HL-60 (cell line): Measurements from ENCODE around the gene CCDC6.

Source experiments
- DNase-seq, 2 experiments: peaks; one replicate each; pipeline ENCODE4 v3.0.0-alpha.2; 2010 to 2020; ENCODE audit warnings: low read depth in 1 of 2, low spot score in 1 of 2
- H3K27ac ChIP-seq: fragments of 250-450 bp; sonication (Bioruptor Pico); replicated peaks from 2 replicates; pipeline ENCODE4 v1.5.1; 2020; ENCODE audit warnings: mild to moderate bottlenecking, moderate library complexity
- H3K27me3 ChIP-seq: fragments of 250-450 bp; sonication (Bioruptor Pico); 2 replicates; pipeline ENCODE4 v1.5.1; 2021; ENCODE audit warnings: mild to moderate bottlenecking, moderate library complexity; ENCODE audit not compliant: insufficient read depth, poor library complexity, severe bottlenecking
- H3K4me3 ChIP-seq: replicated peaks from 2 replicates; pipeline ENCODE4 v1.5.1; 2011; ENCODE audit warnings: mild to moderate bottlenecking, control low read depth, low read length; ENCODE audit not compliant: insufficient read depth
- CTCF ChIP-seq: IDR thresholded peaks from one replicate; pipeline ENCODE4 v1.5.1; 2011; ENCODE audit warnings: low read length, control low read depth, inconsistent platforms; ENCODE audit not compliant: insufficient read depth
- GABPA ChIP-seq: IDR thresholded peaks from 2 replicates; pipeline ENCODE4 v1.6.1; 2012; ENCODE audit warnings: low read depth
- POLR2AphosphoS5 ChIP-seq: IDR thresholded peaks from 2 replicates; pipeline ENCODE4 v1.6.1; 2012; ENCODE audit warnings: low read depth
- REST ChIP-seq: IDR thresholded peaks from 2 replicates; pipeline ENCODE4 v1.6.1; 2012; ENCODE audit warnings: low read depth; ENCODE audit not compliant: insufficient replicate concordance
- SPI1 ChIP-seq: IDR thresholded peaks from 2 replicates; pipeline ENCODE4 v1.6.1; 2012; ENCODE audit warnings: low read depth, mild to moderate bottlenecking, borderline replicate concordance

CCDC6 gene

DNA sequence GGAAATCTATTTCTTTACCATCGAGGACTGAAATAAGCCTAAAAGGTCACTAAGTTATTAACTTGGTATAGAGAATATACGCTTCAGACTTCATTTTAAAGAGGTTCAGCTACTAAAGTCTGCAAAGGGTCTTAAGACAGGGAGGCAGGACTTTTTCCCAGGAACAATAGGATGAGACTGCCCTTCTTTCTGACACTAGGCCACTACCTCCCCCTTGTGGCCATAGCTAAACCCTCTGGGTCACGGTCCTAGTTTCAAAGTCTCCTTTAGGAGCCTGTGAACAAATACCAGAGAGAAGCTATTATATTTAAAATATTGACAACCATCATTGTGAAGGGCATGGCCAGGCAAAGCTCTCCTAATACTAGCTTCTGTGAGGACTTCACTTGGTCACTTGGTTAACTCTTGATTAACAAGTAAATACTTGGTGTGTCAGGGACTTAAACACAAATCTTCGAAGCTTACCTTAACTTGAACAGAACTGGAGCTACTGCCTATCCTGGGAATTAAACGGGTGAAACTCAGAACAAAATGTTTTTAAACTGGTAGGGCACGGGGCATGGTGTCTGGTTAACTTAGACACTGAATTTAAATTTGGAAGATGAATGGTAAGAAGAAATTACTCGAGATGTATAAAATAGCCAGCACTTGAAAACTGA, 75.6 kb downstream of the CCDC6 start:
- Histone ChIP-seq H3K27ac (no peak overlapping the region), H3K27me3 (no peaks in the 10 kb centered on the region), H3K4me3 (no peak overlapping the region)
- peak; percentile 9 to 12 for DNase-seq
- no peak for TF ChIP-seq REST
- peak; percentile 49 for TF ChIP-seq CTCF

GRCh38 chr10:59829601-59830000, 76.8 kb downstream of the CCDC6 start:
- Histone ChIP-seq H3K4me3 (no peak overlapping the region), H3K27me3 (no peaks in the 10 kb centered on the region), H3K27ac (no peak overlapping the region)
- no peak for DNase-seq
- TF ChIP-seq SPI1: no peak

GRCh38 chr10:59829024-59829423, 77.3 kb downstream of the CCDC6 start:
- Histone ChIP-seq H3K27me3 (no peaks in the 10 kb centered on the region), H3K27ac (no peak overlapping the region), H3K4me3 (no peak overlapping the region)
- TF ChIP-seq GABPA (no peak), SPI1 (no peak), POLR2AphosphoS5 (no peak), REST (no peak), CTCF (no peak)
- DNase-seq: no peak

DNA sequence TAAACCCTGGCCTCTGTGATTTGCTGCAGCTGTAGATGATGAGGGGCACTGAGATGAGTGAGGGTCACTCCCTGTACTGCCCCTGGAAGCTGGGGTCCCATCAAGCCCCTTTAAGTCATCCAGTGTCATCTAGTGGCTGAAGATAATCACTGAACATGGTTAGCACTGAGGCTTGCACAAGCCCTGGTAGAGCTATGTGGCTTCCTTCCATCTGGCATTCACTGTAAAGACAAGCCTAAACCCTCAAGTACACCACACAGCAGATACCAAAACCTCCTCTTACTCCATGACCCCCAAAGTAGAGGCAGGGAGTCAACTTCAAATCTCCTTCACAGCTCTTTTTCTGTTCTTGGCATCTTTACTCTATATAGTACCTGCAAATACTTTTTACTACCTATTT, 80.4 kb downstream of the CCDC6 start:
- Histone ChIP-seq H3K27me3 (no peaks in the 10 kb centered on the region), H3K4me3 (no peak overlapping the region), H3K27ac (no peak overlapping the region)
- TF ChIP-seq REST: no peak
- no peak for TF ChIP-seq SPI1
- no peak for TF ChIP-seq POLR2AphosphoS5
- TF ChIP-seq CTCF: no peak
- TF ChIP-seq GABPA: no peak
- no peak for DNase-seq
